H1 (cell line): ENCODE results near the gene ST3GAL3.

Experiments
- CTCF ChIP-seq, 3 experiments: IDR thresholded peaks; 1 replicate in 2 of 3; 2 replicates in 1 of 3; pipeline versions ENCODE4 v1.5.1 to v1.6.1; 2011; ENCODE audit warnings: low read length in 3 of 3, mild to moderate bottlenecking in 3 of 3, inconsistent platforms in 2 of 3, low read depth in 1 of 3, moderate library complexity in 1 of 3; ENCODE audit not compliant: insufficient read depth in 1 of 3; ENCODE audit errors: control extremely low read depth in 1 of 3
- GABPA ChIP-seq: IDR thresholded peaks from 2 replicates; pipeline ENCODE4 v1.6.1; 2011; ENCODE audit warnings: mild to moderate bottlenecking, low read length, moderate library complexity, borderline replicate concordance; ENCODE audit not compliant: insufficient read depth
- JUND ChIP-seq: IDR thresholded peaks from 2 replicates; pipeline ENCODE4 v1.6.1; 2011; ENCODE audit warnings: mild to moderate bottlenecking, improper control_type of control experiment, low read length
- POLR2A ChIP-seq, 2 experiments: IDR thresholded peaks; 1 replicate in 1 of 2; 2 replicates in 1 of 2; pipeline ENCODE4 v1.6.1; 2011; ENCODE audit warnings: low read depth in 2 of 2, low read length in 2 of 2, mild to moderate bottlenecking in 2 of 2; ENCODE audit errors: control extremely low read depth in 1 of 2
- SIRT6 ChIP-seq: IDR thresholded peaks from one replicate; pipeline ENCODE4 v1.7.1; 2012; ENCODE audit warnings: low read length, inconsistent platforms
- TCF12 ChIP-seq: IDR thresholded peaks from 2 replicates; pipeline ENCODE4 v1.6.1; 2011; ENCODE audit warnings: low read depth, mild to moderate bottlenecking, low read length

GRCh38 chr1:43914576-43915525 is 207.5 kb downstream of the ST3GAL3 start:
- no peak for TF ChIP-seq POLR2A (IDR thresholded peaks at IDR 0.05; ENCODE audit: control extremely low read depth in 1 of 2, low read depth in 2 of 2, low read length in 2 of 2)
- TF ChIP-seq SIRT6: no peak
- no peak for TF ChIP-seq GABPA
- no peak for TF ChIP-seq CTCF (IDR thresholded peaks at IDR 0.05; ENCODE audit: control extremely low read depth in 1 of 3, insufficient read depth in 1 of 3, low read depth in 1 of 3, low read length in 3 of 3)
- no peak for TF ChIP-seq JUND
- no peak for TF ChIP-seq TCF12
